Stimulated activated CD8-positive, alpha-beta memory T cell treated with anti-CD3 and anti-CD28 coated beads, Interleukin-4, amount 100 ng/mL, for 24 hours (primary cell): Measurements from ENCODE around the gene WHRN.

Source experiments
- DNase-seq: peaks from one replicate; pipeline ENCODE4 v3.0.0-alpha.2; 2020; ENCODE audit warnings: low read depth

The WHRN gene

DNA sequence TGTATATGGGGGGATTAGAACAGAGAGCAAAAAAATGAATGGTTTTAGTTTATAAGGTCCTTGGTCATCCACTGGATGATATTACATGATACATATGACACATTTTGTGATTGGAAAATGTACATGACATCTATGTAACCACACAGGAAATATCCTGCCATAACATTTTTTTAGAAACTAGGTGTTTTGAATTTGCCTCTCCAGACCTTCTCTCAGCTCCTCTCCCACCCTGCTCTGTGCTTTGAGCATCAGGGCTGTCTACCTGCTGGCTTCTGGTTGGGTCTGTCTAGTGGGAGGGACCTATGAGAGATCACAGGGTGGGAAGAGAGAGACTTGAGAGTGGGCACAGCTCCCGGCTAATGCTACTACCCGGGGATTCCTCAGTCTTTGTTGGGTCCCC lies 141.8 kb downstream of the WHRN start:
- no peak for DNase-seq

DNA sequence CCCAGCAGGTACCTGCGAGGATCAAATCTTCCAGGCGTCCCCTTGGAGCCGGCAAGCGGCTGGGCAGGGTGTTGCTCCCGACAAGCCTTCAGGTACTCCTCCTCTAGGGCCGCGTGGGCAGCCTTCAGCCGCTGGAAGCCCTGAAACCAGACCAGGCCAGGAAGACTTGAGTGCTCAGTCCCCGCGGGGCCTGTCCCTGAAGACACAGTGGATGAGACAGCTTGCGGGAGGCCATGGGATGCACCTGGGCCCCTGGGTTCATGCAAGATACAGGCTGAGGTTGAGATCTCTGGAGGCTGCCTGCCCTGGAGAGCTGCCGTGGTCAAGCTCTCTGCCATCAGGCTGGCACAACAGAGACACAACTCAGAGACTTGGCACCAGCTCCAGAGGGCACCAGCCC lies 142.9 kb downstream of the WHRN start:
- DNase-seq = no peak

- DNase-seq = no peak
Measured at GRCh38 chr9:114361542-114361941, 143.7 kb downstream of the WHRN start.

- DNase-seq = no peak
Measured at GRCh38 chr9:114359801-114360200, 145.5 kb downstream of the WHRN start.

- DNase-seq = no peak
Measured at GRCh38 chr9:114357911-114358328, 147.4 kb downstream of the WHRN start.

- no peak for DNase-seq
Measured at GRCh38 chr9:114357360-114357759, 147.9 kb downstream of the WHRN start.

DNA sequence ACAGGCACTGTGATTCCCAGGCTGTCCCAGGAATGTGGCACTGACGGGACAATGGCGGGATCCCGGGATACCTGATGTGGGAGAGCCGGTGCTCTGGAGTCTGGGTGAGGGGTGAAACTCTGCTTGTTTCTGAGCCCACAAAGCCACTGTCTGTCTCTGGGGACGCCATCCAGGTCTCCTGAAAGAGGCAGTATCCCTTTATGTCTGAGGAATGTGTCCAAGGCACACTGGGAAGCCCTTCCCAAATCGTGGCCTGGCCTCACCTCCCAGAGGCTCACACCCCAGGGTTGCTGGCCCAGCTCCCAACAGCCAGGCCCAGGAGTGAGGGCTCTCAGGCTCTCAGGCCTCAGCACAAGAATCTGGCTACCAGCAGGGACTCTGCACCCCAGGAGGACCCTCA lies 148.5 kb downstream of the WHRN start:
- DNase-seq = no peak

- DNase-seq = no peak
Measured at GRCh38 chr9:114355821-114356220, 149.5 kb downstream of the WHRN start.
